Mammary epithelial cell (primary cell): ENCODE data around the gene ADTRP.

Source experiments
- EZH2 ChIP-seq: IDR thresholded peaks from 2 replicates; pipeline ENCODE4 v1.6.1; 2012; ENCODE audit warnings: low read length, inconsistent platforms, borderline replicate concordance
- TF ChIP-seq, protein P1 (sequence below), 2 donors: IDR thresholded peaks in 1 of 2; conservative IDR thresholded peaks in 1 of 2; 2 replicates each; pipeline ENCODE4 v1.5.1; 2011 to 2012; ENCODE audit warnings: inconsistent platforms in 2 of 2, low read length in 2 of 2, mild to moderate bottlenecking in 2 of 2, control low read depth in 1 of 2, low read depth in 1 of 2; ENCODE audit not compliant: insufficient read depth in 1 of 2; ENCODE audit errors: extremely low read depth in 1 of 2

DNA sequence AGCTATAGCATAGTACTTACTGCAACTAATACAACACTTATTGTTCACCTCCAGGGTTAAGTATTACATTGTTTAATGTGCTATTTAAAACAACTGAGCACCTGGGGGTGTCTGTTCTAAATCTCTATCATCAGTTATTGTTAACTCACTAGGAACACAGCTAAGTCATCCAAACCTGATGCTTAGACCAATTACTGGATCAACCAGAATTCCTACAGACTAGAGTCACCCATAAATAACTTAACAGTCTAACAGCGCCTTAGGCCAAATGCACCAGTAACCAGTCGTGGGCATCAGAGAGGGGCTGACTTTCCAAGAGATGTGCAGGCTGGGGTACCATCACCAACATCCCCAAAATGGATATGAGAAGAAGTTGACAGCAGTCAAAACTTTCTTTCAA is 110.7 kb downstream of the ADTRP start:
- TF ChIP-seq, protein P1, sequence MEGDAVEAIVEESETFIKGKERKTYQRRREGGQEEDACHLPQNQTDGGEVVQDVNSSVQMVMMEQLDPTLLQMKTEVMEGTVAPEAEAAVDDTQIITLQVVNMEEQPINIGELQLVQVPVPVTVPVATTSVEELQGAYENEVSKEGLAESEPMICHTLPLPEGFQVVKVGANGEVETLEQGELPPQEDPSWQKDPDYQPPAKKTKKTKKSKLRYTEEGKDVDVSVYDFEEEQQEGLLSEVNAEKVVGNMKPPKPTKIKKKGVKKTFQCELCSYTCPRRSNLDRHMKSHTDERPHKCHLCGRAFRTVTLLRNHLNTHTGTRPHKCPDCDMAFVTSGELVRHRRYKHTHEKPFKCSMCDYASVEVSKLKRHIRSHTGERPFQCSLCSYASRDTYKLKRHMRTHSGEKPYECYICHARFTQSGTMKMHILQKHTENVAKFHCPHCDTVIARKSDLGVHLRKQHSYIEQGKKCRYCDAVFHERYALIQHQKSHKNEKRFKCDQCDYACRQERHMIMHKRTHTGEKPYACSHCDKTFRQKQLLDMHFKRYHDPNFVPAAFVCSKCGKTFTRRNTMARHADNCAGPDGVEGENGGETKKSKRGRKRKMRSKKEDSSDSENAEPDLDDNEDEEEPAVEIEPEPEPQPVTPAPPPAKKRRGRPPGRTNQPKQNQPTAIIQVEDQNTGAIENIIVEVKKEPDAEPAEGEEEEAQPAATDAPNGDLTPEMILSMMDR (conservative IDR thresholded peaks at IDR 0.05 in 1 of 2, IDR thresholded peaks at IDR 0.05 in 1 of 2; ENCODE audit: extremely low read depth in 1 of 2, insufficient read depth in 1 of 2, low read depth in 1 of 2, low read length in 2 of 2), result no peak
- no peak for TF ChIP-seq EZH2
